HL-60/S4 treated with retinoic acid at 250 ng/mL for 4 days and 3 days (cell line): ENCODE results near the gene RPL38.

ENCODE experiments used
- in situ Hi-C: fragments of 300-500 bp; cut with MboI; formaldehyde crosslinking; loops from 2 replicates; pipeline ENCODE4 v1.7.0; 2022; ENCODE audit warnings: low sequenced_read_pairs

Gene RPL38

DNA sequence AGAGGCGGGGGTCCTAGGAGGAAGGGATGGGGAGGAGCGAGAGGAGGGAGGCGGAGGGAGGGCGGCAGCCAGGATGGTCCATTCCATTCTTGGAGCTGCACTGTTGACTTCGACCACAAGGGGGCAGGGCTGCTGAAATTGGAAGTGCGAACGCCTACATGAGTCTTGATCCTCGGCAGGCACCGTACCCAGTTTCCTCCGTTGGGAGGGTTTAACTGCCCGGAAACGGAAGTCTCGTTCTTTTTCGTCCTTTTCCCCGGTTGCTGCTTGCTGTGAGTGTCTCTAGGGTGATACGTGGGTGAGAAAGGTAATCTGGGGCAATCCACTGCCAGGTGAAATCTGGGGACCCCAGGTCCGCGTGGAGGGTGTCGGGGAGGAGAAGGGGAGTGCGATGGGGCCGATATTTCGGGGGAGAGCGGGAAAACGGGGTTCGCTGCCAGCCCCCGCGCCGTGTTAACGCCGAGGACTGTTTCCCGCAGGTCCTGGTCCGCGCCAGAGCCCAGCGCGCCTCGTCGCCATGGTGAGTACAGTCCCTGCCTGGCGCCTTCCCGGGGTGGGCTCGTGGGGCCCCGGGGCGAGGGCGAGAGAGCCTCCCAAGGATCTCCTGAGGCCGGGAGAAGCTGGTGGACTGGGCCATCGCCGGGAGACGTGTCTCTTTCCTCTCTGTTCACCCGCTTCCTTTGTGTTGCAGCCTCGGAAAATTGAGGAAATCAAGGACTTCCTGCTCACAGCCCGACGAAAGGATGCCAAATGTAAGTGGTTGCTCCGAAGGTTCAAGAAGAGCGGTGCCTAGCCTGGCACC lies at the start of gene RPL38:
RPL38 (plus strand) TSS at position 240 of the 802 bp plus-strand sequence; CDS start at position 518, 278 bp downstream.
- in situ Hi-C loops, result no loop called here

DNA sequence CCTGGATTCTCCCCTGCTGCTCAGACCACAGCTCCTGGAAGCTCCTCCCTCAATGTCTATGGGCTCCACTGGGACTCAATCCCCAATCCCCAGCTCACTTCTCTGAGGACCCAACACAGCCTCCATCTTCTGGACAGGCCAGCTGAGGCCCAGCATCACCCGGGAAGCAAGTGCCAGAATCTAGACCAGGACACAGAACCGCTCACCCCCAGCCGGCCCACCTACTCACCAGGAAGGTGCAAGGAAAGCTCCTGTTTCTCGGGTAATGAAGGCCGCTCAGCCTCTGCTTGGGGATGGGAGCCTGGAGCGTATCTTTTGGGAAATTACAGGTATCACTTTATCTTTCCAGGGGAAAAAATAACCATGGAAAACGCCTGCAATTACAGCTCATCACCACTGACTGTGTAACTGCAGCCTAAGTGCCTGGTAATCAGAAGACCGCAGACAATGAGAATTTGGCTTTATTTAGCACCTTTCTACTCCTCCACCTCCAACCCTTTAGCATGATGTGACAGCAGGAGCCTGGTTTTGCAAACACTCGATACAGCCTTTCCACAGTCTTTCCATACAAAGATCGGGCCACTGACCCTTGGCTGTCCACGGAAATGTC lies 49.6 kb upstream of the RPL38 start:
- in situ Hi-C loops, result no loop called here

GRCh38 chr17:74156878-74157277 lies 46.6 kb upstream of the RPL38 start:
- in situ Hi-C loops, result no loop called here

DNA sequence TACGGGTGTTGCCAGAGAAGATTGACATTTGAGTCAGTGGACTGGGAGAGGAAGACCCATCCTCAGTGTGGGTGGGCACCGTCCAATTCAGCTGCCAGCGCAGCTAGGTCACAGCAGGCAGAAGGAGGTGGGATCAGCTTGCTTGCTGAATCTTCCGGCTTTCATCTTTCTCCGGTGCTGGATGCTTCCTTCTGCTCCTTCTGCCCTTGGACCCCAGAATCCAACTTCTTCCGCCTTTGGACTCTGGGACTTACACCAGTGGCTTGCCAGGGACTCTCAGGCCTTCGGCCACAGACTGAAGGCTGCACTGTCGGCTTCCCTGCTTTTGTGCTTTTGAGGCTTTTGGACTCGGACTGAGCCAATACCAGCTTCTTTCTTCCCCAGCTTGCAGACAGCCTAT lies 46.1 kb upstream of the RPL38 start:
- in situ Hi-C loops, result no loop called here

GRCh38 chr17:74158761-74159160 lies 44.7 kb upstream of the RPL38 start:
- in situ Hi-C loops, result no loop called here

GRCh38 chr17:74159226-74159840 lies 44.1 kb upstream of the RPL38 start:
- in situ Hi-C loops, result no loop called here

DNA sequence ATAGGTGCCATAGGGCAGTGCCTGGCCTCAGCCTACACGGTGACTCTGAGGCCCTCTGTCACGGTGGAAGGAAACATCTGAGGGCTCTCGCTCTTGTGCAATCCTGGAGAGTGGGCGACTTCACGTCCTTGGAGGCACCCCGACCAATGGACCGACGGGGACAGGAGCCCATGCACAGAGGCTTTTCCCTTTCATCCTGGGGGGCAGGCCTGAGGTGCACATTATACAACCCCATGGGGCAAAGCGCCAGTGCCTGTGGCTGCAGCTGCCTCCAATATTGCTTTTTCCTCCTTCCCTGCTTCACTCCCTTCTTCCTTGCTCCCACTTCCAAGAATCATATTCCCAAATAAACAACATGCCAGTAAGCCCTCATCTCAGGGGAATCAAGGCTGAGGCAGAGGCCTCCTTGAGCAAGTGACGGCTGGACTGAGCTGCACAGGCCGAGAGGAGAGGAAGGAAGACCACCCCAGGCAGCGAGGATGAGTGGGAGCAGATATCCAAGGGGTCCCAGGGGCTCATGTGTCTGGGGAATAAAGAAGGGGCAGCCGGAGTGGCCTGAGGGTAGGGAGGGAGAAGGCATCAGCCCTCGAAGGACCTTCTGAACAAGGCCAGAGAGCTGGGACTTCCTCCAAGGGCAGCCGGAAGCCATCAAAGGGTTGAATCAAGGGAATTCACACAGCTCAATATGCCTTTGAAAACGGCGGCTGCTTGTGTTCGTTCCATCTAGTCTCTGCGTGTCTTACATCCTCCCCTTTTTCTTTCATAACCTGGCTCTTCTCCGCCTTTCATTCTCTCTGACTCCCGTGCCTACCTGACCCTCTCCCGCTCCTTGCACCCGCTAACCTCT lies 42.6 kb upstream of the RPL38 start:
- in situ Hi-C loops, result no loop called here

DNA sequence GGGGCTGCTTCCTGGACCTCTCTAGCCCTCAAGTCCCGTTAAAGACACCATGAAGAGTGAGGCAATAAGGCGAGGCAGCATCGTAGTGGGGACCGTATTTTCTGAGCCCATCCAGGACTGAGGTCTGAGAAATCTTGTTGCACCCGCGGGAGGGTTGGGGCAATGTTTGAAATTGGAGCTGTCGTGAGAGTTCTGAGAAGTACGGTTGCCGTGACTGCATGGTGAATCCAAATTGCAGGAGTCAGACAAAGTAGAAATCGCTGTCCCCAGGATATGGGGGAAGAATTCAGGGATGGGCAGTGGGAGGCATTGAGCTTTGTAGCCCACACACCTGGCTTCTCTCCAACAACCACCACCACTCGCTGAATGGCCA lies 42.0 kb upstream of the RPL38 start:
- in situ Hi-C loops, result no loop called here

DNA sequence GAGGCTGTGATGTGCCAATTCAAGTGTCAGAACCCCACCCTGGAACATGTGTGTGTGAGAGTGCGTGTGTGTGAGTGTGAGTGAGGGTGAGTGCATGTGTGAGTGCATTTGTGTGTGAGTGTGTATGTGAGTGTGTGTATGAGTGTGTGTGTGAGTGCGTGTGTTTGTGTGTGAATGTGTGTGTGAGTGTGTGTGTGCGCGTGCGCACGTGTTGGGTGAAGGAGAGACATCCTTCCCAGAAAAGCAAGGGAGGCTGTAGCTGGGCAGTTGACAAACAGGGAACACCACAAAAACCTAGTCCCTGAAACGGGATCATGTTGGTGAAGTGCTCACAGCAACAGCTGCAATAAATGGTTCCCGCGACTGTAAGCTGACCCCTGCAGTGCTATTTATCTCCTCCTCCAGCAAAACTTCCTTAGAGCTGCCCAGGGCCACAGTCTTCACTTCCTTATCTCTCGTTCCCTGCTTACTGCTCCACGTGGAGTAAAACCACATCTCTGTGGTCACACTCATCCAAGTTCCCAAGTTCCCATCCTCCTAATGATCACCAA lies 40.1 kb upstream of the RPL38 start:
- in situ Hi-C loops, result no loop called here

DNA sequence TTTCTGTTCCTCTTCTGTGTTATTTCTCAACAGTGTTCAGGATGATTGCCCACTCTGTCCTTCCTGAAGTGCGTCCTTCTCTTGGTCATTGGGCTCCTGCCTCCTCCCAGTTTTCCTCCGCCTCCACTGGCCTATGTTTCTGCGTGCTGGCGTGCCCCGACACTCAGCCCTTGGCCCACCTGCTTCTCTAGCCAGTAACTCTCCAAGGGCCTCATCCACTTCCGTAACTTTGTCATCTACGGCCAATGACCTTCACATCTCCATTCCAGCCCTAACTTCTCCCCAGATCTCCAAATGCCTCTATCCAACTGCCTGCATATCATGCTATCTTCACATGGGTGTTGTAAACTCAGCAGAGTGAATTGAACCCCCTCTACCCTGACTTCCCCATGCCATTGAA lies 39.6 kb upstream of the RPL38 start:
- in situ Hi-C loops, result no loop called here

- in situ Hi-C loops, result no loop called here
Observed at GRCh38 chr17:74164446-74165045, 38.9 kb upstream of the RPL38 start.

- in situ Hi-C loops, result no loop called here
Observed at GRCh38 chr17:74165797-74166365, 37.6 kb upstream of the RPL38 start.

DNA sequence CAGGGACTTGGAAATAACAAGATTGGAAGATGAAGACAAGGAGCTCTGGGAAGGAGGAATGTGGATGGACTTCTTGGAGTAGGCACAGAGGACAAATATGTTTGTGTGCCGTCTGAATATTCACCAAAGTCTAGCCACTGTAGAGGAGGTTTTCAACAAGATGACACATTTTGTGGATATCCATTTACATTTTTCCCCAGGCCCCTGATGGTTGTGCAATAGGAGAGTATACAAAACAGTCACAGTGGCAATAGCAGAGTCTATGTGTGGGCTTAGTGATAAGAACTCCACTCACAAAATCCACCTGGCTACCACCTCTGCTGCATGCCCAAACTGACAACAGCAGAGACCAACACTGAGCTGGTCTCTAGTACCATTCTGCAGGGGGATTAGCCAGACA lies 32.6 kb upstream of the RPL38 start:
- in situ Hi-C loops, result no loop called here

DNA sequence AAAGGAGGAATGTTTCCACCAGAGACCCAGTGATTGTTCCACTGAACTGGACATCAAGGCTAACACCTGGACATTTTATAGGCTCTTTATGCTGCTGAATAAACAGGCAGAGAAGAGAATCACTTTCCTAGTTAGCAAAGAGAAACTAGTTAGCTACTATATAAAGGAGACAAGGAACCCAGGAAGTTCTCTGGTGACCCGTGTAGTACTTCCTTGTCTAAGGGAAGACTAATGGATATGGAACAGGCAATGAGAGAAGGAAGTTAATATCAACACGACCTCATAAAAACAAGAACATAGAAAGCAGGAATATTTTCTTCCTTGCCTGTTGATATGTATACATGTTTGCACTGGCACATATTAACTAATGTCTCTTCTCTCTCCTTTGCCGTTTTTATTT lies 30.8 kb upstream of the RPL38 start:
- in situ Hi-C loops, result no loop called here

- in situ Hi-C loops, result loop anchor here (25.0 kb wide), 1 partner anchor 914 kb away; the partner anchor contains the start of gene CPSF4L
Observed at GRCh38 chr17:74176546-74177001, 26.9 kb upstream of the RPL38 start.

- in situ Hi-C loops, result loop anchor here (25.0 kb wide), 1 partner anchor 915 kb away; the partner anchor contains the start of gene CPSF4L
Observed at GRCh38 chr17:74177018-74177450, 26.4 kb upstream of the RPL38 start.

GRCh38 chr17:74179576-74179975 lies 23.9 kb upstream of the RPL38 start:
- in situ Hi-C loops, result loop anchor here (25.0 kb wide), 1 partner anchor 917 kb away; the partner anchor contains the start of gene CPSF4L

- in situ Hi-C loops, result loop anchor here (25.0 kb wide), 1 partner anchor 918 kb away; the partner anchor contains the start of gene CPSF4L
Observed at GRCh38 chr17:74180336-74180735, 23.1 kb upstream of the RPL38 start.

- in situ Hi-C loops, result loop anchor here (25.0 kb wide), 1 partner anchor 919 kb away; the partner anchor contains the start of gene CPSF4L
Observed at GRCh38 chr17:74181341-74181740, 22.1 kb upstream of the RPL38 start.
